ENCODE data around the gene SV2B.

DNA sequence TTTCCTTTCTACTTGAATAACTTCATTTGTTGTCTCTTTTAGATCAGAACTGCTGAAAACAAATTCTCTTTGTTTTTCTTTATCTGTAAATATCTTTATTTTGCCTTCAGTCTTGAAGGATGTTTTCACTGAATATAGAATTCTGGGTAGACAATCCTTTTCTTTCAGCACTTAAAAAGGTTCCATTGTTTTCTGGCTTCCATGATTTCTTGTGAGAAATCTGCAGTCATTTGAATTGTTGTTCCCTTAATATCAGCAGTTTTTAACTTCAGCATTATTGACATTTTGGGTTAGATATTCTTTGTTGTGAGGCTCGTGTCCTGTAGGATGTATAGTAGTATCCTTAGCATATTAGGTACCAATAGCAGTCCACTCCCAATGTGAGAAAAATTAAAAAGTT lies 65.8 kb downstream of the SV2B start:
- TF ChIP-seq CTCF (IDR thresholded peaks at IDR 0.05) (no peak), POLR2A (IDR thresholded peaks at IDR 0.05) (no peak)

Measured in adrenal gland (tissue), 5 donors.